Measurements from ENCODE around the gene SERPINA6.
"Not testable (repeated sequence)": the region's sequence is repeated elsewhere in the genome, so short reads cannot be mapped to it uniquely, and the experiment has no call there.

SERPINA6 gene

DNA sequence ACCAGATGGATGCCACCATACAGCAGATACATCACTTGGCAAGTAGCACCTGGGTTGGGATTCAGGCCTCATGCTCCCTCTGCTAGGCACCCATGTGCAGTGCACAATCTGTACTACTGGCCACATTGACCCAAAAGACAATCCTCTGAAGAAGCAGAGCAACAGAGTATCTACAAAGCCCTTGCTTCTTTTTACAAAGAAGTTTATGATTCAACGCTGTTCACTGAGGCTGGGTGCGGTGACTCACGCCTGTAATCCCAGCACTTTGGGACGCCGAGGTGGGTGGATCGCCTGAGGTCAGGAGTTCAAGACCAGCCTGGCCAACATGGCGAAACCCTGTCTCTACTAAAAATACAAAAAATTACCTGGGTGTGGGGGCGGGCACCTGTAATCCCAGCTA is 31.1 kb upstream of the SERPINA6 start:
- DNase-seq: not testable (repeated sequence)

GRCh38 chr14:94349276-94349675 is 26.1 kb upstream of the SERPINA6 start:
- DNase-seq: no peak

DNA sequence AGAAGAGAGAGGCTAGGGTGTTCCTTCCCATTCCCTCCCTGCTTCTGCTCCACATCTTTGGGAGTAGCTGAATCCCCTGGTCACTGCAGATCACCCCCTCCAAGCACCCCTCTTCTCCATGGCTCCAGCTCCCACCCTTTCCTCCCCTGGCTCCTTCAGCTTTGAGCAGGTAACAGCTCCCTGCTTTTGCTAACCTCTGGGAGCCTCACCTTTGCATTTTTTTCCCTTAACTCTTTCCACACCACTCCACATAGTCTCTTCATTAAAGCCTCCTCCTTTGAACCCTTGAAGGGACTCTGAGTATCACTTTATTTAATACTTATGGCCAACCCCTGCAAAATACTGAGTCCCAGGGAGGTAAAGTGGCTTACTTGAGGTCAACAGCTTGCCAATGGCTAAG is 25.7 kb upstream of the SERPINA6 start:
- DNase-seq: no peak

GRCh38 chr14:94346841-94347240 is 23.7 kb upstream of the SERPINA6 start:
- no peak for DNase-seq

- peak; percentile 47 for DNase-seq
Observed at GRCh38 chr14:94346065-94346786, 23.1 kb upstream of the SERPINA6 start.

GRCh38 chr14:94345344-94346064 is 22.4 kb upstream of the SERPINA6 start:
- DNase-seq: peak; percentile 95

DNA sequence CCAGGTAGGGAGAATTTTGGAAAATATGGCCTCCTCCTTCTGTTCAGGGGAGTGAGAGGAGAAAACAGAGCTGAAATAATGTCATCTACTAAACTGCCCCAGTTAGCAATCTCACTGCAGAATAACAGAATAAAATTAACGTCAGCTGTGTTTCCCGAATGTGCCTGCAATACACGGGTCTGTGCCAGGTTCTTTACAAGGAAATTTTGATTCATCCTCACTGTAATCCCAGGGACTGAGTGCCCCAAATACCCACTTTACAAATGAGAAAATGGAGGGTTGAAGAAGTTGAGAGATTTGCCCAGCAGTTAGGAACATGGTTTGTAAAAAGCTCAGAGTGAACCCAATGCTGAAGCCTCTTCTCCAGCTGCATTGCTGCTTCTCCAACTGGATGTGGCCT is 21.3 kb upstream of the SERPINA6 start:
- DNase-seq: no peak

DNA sequence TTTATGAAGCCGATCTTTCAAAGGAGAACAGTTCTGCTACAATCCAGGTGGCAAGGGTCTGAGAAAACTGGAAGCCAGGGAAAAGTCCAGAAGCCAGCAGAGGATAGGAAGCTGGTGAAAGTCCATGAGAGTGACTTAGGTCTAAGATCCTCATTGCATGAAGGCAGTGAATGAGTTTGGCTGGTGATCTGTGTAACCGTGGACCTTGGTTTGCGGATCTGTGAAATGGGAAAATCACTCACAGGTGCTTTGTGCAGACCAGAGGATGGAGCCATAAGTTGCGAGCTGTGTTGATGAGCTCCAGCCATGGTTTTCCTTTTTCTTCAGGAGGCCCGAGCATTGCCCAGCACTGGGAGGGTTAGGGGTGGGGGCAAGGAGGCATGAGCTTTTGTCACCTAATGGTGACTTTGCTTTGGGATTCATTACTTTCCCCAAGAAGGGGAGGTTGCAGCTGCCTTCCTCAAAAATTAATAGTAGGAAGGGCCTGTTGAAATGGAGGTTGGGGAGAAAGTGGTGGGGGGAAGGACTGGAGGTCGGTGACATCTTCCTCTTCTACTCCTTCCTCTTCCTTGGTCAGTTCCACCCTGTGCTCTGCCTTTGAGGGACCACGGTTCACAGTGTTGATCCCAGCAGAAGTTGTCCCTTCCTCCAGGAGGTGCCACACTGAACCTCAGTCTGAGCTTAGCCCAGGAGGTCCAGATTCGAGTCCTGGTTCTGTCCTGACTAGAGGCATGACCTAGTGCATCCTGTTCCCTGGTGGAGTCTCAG is 20.3 kb upstream of the SERPINA6 start:
- no peak for DNase-seq

DNA sequence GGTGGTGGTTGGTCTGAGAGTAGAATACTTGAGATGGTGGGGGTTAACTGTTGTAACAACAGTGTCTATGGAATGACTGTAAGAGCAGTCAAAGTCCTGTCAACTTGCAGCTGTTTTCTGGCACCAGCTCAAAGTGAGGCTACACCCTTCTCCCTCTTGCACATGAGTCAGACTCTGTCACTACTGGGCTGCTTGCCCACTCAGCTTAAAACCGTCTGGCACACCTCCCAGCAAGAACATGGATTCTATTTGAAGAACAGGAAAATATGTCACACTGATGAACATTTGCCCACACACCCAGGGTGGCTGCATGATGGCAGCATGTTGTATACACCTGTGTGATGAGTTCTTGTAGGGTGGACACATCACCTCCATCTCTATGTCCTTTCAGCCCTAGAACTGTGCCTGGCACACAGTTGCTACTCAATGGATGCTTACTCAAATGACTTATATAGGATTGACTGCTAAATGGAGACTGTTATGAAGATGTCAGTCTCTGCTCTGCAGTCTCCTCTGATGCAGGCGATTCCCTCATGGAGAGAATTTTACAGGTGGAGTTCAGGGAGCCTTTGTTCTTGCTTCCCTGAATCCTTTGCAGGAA is 19.3 kb upstream of the SERPINA6 start:
- DNase-seq: peak; percentile 100

GRCh38 chr14:94341656-94342333 is 18.7 kb upstream of the SERPINA6 start:
- no peak for DNase-seq

DNA sequence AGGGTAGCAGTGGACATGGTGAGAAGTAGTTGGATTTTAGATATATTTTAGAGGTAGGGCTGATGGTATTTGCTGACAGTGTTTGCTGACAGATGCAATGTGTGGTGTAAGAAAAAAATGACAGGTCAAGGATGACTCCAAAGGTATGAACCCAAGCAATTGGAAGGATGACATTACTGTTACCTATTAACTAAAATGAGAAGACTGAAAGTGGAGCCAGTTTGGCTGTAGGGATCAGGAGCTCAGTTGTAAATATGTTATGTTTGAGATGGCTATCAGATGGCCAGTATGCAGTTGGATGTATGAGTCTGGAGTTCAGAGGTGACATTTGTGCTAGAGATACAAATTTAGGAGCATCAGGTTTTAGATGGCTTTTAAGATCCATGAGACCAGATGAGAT is 17.4 kb upstream of the SERPINA6 start:
- DNase-seq: no peak

DNA sequence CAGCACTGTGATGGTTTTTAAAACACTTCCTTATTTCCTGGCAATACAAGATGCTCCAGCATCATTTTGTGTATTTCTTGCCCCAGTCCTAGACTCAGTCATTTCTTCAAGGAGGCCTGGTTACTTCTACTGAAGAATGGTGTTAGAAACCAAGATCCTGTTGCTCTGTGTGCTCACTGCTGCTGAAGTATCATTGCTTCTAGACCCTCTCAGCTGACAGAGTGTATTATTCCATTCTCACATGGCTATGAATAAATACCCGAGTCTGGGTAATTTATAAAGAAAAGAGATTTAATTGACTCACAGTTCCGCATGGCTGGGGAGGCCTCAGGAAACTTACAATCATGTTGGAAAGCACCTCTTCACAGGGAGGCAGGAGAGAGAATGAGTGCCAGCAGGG is 14.9 kb upstream of the SERPINA6 start:
- no peak for DNase-seq

- peak; percentile 71 for DNase-seq
Observed at GRCh38 chr14:94337274-94337673, 14.1 kb upstream of the SERPINA6 start.

DNA sequence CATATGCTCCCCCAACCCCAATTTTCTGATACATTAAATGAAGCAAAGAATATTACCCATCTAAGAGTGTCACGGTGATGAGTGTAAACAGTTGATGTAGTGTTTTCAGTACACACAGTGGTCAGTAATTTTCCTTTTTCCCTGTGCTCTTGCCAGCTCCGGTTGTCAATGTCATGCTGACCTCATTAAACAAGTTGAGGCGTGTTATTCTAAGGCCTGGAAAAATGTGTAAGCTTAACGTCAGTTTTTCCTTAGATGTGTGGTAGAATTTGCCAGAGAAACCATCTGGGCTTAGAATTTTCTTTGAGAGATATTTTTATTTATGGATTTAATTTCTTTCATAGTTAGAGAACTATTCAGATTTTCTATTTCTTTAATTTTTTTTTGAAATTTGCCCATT is 11.7 kb upstream of the SERPINA6 start:
- no peak for DNase-seq

DNA sequence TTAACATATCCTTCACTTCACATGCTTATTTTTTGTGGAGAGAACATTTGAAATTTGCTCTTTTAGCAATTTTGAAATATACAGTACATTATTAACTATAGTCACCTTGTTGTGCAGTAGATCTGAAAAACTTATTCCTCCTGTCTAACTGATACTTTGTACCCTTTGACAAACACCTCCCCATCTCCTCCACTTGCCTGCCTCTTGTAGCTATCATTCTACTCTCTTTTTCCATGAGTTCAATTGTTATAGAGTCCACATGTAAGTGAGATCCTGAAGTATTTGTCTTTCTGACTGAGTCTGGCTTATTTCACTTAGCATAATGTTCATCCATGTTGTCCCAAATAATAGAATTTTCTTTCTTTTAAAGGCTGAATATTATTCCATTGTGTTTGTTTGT is 9.5 kb upstream of the SERPINA6 start:
- DNase-seq: no peak

DNA sequence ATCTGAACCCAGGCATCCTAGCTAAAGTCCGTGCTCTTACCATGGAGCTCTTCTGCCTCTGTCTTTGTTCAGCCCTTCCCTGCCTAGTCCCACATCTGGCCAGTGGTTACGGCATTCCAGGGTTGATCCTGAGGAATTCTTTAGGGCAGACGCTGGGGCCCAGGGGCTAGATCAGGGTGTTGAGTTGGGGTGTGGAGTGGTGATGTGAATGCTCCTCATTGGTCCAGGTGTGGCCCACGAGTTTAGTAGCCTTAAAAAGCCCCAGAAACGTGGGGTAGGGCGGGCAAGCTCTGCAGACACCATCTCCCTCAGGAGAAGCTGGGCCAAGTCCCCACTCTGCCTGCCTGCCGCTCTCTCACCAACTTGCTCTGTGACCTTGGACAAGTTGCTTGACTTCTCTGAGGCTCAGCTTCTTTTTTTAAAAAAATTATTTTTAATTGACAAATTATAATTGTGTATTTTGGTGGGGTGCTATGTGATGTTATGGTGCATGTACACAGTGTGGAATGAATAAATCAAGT is 9.0 kb upstream of the SERPINA6 start:
- DNase-seq: no peak

GRCh38 chr14:94331462-94331861 is 8.3 kb upstream of the SERPINA6 start:
- no peak for DNase-seq

GRCh38 chr14:94330857-94331256 is 7.7 kb upstream of the SERPINA6 start:
- DNase-seq: no peak

GRCh38 chr14:94330432-94330831 is 7.3 kb upstream of the SERPINA6 start:
- no peak for DNase-seq

DNA sequence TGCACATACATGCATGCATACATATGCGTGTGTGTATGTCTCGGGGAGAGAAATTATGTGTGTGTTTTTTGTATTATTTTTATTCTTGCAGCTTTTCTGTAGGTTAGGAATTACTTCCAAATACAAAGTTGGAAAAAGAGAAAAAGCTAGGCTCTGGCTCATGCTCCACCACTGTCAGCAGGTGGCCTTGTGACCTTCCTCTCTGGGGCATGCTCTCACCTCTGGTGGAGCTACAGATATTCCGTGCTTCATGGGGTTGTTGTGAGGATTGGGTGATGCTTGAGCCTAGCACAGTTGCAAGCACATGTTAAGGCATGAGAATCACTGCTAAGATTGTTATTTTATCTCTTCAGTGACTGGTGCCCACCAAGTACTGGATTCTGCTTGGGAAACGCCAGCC is 6.7 kb upstream of the SERPINA6 start:
- no peak for DNase-seq

- no peak for DNase-seq
Observed at GRCh38 chr14:94328196-94328595, 5.1 kb upstream of the SERPINA6 start.

DNA sequence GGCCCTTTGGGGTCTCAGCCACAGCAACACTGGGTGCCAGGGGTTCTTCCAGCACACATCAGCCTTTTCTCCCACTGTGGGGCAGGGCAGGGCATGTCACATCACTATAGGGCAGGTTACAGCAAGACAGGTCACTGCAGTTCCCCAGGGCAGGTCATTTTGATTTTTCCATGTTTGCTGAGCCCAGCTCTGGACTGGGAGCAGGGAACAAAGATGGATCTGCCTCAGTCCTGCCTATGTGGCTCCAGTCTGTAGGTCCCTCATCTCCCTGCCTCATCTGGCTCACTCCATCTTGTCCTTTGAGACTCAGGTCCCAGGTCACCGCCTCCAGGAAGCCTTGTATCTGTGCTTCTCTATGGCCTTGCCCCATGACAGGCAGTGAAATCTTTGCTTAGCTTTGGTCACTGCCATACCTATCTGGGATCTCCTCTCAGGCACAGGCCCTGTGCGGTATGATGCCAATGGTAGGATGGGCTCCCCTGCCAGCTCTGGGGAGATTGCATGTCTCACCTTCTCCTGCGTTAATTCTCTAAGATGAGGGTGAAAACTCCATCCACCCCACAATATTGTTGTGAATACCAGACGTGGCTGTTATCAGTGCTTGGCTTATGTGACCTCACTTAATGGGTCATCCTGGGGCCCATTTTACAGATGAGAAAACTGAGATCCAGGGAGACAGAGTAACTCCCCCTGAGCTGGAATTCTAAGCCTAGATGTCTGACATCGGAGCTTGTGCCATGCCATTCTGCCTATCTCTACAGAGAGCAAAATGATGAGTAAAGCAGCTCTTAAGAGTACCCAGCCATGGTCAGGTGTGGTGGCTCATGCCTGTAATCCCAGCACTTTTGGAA is 1.5 kb downstream of the SERPINA6 start:
- DNase-seq: no peak

All from fibroblast of skin of right biceps (primary cell).